BLaER1 (cell line): ENCODE measurements around the gene KIAA1217.

Source experiments
- H3K27ac ChIP-seq: shearing (Covaris generic); formaldehyde crosslinking; 2 replicates; pipeline ENCODE4 v1.8.1; 2022
- H3K27me3 ChIP-seq: shearing (Covaris generic); formaldehyde crosslinking; 2 replicates; pipeline ENCODE4 v1.8.1; 2022
- H3K36me3 ChIP-seq: shearing (Covaris generic); formaldehyde crosslinking; 2 replicates; pipeline ENCODE4 v1.8.1; 2022
- H3K4me1 ChIP-seq: shearing (Covaris generic); formaldehyde crosslinking; 2 replicates; pipeline ENCODE4 v1.8.1; 2022
- H3K4me2 ChIP-seq: shearing (Covaris generic); formaldehyde crosslinking; 2 replicates; pipeline ENCODE4 v1.8.1; 2022
- H3K4me3 ChIP-seq: shearing (Covaris generic); formaldehyde crosslinking; 2 replicates; pipeline ENCODE4 v1.8.1; 2022
- H3K9ac ChIP-seq: shearing (Covaris generic); formaldehyde crosslinking; 2 replicates; pipeline ENCODE4 v1.8.1; 2022
- H3K9me3 ChIP-seq: shearing (Covaris generic); formaldehyde crosslinking; 2 replicates; pipeline ENCODE4 v1.8.1; 2022
- H4K20me1 ChIP-seq: shearing (Covaris generic); formaldehyde crosslinking; 2 replicates; pipeline ENCODE4 v1.8.1; 2022
- Cebpa-rat ChIP-seq: shearing (Covaris generic); IDR thresholded peaks from 2 replicates; pipeline ENCODE4 v1.8.1; 2022

Gene KIAA1217

GRCh38 chr10:24223341-24223740 is 14.4 kb downstream of the KIAA1217 start:
- Histone ChIP-seq H3K27me3 (no peaks in the 10 kb centered on the region), H3K4me1 (no peaks in the 10 kb centered on the region), H3K9me3 (no peaks in the 10 kb centered on the region), H3K9ac (no peak overlapping the region), H3K4me2 (no peak overlapping the region), H4K20me1 (no peaks in the 10 kb centered on the region), H3K4me3 (no peak overlapping the region), H3K27ac (no peak overlapping the region), H3K36me3 (peaks cover 17% of the 10 kb centered on the region)
- no peak for TF ChIP-seq Cebpa-rat

DNA sequence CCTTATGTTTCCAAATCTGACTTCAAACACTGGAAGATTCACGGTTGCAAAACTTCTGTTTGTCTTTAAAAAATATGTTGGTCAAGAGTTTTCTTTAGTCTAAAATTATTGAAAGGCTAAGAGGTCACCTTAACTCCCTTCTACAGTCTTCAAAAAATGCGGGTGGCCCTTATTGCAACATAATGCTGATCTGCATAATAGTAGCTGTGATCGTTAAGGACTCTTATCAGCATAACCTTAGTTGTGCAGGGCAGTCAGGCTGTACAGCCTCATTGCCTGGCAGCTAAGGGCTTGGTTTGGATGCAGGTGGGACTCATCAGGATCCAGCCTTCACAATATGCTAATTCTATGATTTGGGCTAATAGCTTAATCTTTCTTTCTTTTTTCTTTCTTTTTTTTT is 15.0 kb downstream of the KIAA1217 start:
- TF ChIP-seq Cebpa-rat = no peak
- H3K36me3 ChIP-seq = peaks cover 17% of the 10 kb centered on the region
- H3K4me3 ChIP-seq = no peak overlapping the region
- H3K9ac ChIP-seq = no peak overlapping the region
- H3K27me3 ChIP-seq = no peaks in the 10 kb centered on the region
- H3K27ac ChIP-seq = no peak overlapping the region
- H3K9me3 ChIP-seq = no peaks in the 10 kb centered on the region
- no peaks in the 10 kb centered on the region for H4K20me1 ChIP-seq
- no peak overlapping the region for H3K4me2 ChIP-seq
- no peaks in the 10 kb centered on the region for H3K4me1 ChIP-seq

DNA sequence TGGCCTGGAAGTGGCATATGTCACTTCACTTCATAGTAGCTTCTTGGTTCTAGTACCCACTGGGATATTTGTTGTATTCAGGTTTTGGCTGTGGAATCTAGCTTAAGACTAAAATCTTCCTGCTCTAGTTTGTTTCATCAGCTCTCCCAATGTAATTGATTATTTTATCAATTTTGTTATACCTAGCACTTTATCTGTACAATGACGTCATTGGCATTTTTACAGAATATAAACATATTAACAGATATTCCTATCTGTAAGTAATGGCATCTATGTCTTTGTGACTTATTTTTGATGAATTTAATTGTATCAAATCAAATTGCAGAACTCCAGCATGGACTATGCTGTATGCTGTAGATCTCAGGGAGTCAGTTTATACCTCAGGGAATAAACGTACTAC is 19.7 kb downstream of the KIAA1217 start:
- Histone ChIP-seq H3K9me3 (no peaks in the 10 kb centered on the region), H3K4me1 (no peaks in the 10 kb centered on the region), H3K27me3 (no peaks in the 10 kb centered on the region), H3K9ac (no peak overlapping the region), H3K4me2 (no peak overlapping the region), H3K27ac (no peak overlapping the region), H3K4me3 (no peak overlapping the region), H3K36me3 (no peaks in the 10 kb centered on the region), H4K20me1 (no peaks in the 10 kb centered on the region)
- no peak for TF ChIP-seq Cebpa-rat

- Histone ChIP-seq H3K4me1 (no peaks in the 10 kb centered on the region), H3K4me3 (no peak overlapping the region), H3K27ac (no peak overlapping the region), H3K36me3 (no peaks in the 10 kb centered on the region), H3K4me2 (no peak overlapping the region), H4K20me1 (no peaks in the 10 kb centered on the region), H3K27me3 (no peaks in the 10 kb centered on the region), H3K9me3 (no peaks in the 10 kb centered on the region), H3K9ac (no peak overlapping the region)
- TF ChIP-seq Cebpa-rat = no peak
Observed at GRCh38 chr10:24229909-24230308, 21.0 kb downstream of the KIAA1217 start.

DNA sequence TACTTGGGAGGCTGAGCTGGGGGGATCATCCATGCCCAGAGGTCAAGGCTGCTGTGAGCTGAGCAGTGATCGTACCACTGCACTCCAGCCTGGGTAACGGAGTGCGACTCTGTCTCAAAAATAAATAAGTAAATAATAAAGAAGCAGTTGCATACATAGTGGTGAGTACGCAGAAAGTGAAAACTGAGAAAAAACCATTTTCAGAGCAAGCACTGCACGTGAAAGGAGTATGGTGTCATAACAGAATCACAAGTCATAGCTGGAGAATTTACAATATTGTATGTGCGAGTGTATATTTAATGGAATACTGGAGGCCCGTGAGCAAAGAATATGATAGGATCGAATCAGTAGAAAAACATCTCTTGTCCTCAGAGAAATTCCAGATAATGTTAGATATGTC is 22.3 kb downstream of the KIAA1217 start:
- Histone ChIP-seq H3K9ac (no peak overlapping the region), H3K4me2 (no peak overlapping the region), H3K9me3 (no peaks in the 10 kb centered on the region), H3K27ac (no peak overlapping the region), H3K36me3 (no peaks in the 10 kb centered on the region), H4K20me1 (no peaks in the 10 kb centered on the region), H3K4me3 (no peak overlapping the region), H3K4me1 (no peaks in the 10 kb centered on the region), H3K27me3 (no peaks in the 10 kb centered on the region)
- TF ChIP-seq Cebpa-rat = no peak

DNA sequence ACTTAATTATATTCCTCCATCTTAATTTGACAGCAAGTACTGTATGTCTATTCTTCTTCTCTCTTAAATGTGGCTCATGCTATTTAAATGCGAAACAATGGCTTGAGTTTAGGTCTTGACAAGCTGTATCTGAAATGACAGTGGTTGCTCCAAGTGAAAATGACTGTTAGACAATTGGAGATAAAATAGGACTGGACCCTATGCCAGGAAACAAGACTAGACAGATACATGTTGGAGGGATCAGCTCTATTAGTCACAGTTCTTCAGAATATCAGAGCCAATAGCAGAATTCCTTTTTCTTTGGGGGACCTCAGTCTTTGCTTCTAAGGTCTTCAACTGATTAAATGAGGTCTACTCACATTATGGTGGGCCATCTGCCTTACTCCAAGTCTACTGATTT is 25.8 kb downstream of the KIAA1217 start:
- H3K4me2 ChIP-seq = no peak overlapping the region
- H3K4me1 ChIP-seq = no peaks in the 10 kb centered on the region; the same call in 1 of the 2 replicates
- no peak overlapping the region for H3K4me3 ChIP-seq
- no peak for TF ChIP-seq Cebpa-rat
- no peaks in the 10 kb centered on the region for H3K9me3 ChIP-seq
- H3K27ac ChIP-seq = no peak overlapping the region
- no peaks in the 10 kb centered on the region for H3K36me3 ChIP-seq
- no peaks in the 10 kb centered on the region for H3K27me3 ChIP-seq
- H3K9ac ChIP-seq = no peak overlapping the region
- no peaks in the 10 kb centered on the region for H4K20me1 ChIP-seq

- H4K20me1 ChIP-seq = no peaks in the 10 kb centered on the region
- H3K36me3 ChIP-seq = no peaks in the 10 kb centered on the region
- H3K4me1 ChIP-seq = no peaks in the 10 kb centered on the region; the same call in 1 of the 2 replicates
- H3K4me2 ChIP-seq = no peak overlapping the region
- no peak overlapping the region for H3K4me3 ChIP-seq
- TF ChIP-seq Cebpa-rat = no peak
- no peaks in the 10 kb centered on the region for H3K9me3 ChIP-seq
- H3K27me3 ChIP-seq = no peaks in the 10 kb centered on the region
- no peak overlapping the region for H3K27ac ChIP-seq
- no peak overlapping the region for H3K9ac ChIP-seq
Observed at GRCh38 chr10:24235471-24235870, 26.5 kb downstream of the KIAA1217 start.

GRCh38 chr10:24237801-24238395 is 29.0 kb downstream of the KIAA1217 start:
- Histone ChIP-seq H3K9me3 (no peaks in the 10 kb centered on the region), H3K4me3 (no peak overlapping the region), H3K4me2 (no peak overlapping the region), H3K27me3 (no peaks in the 10 kb centered on the region), H3K4me1 (no peaks in the 10 kb centered on the region; the same call in 1 of the 2 replicates), H3K36me3 (no peaks in the 10 kb centered on the region), H3K9ac (no peak overlapping the region), H4K20me1 (no peaks in the 10 kb centered on the region), H3K27ac (no peak overlapping the region)
- no peak for TF ChIP-seq Cebpa-rat

- TF ChIP-seq Cebpa-rat = no peak
- Histone ChIP-seq H3K9me3 (no peaks in the 10 kb centered on the region), H3K27ac (no peak overlapping the region), H4K20me1 (no peaks in the 10 kb centered on the region), H3K9ac (no peak overlapping the region), H3K27me3 (no peaks in the 10 kb centered on the region), H3K4me3 (no peak overlapping the region), H3K4me2 (no peak overlapping the region), H3K36me3 (no peaks in the 10 kb centered on the region), H3K4me1 (no peaks in the 10 kb centered on the region; the same call in 1 of the 2 replicates)
Observed at GRCh38 chr10:24238519-24239247, 29.7 kb downstream of the KIAA1217 start.

DNA sequence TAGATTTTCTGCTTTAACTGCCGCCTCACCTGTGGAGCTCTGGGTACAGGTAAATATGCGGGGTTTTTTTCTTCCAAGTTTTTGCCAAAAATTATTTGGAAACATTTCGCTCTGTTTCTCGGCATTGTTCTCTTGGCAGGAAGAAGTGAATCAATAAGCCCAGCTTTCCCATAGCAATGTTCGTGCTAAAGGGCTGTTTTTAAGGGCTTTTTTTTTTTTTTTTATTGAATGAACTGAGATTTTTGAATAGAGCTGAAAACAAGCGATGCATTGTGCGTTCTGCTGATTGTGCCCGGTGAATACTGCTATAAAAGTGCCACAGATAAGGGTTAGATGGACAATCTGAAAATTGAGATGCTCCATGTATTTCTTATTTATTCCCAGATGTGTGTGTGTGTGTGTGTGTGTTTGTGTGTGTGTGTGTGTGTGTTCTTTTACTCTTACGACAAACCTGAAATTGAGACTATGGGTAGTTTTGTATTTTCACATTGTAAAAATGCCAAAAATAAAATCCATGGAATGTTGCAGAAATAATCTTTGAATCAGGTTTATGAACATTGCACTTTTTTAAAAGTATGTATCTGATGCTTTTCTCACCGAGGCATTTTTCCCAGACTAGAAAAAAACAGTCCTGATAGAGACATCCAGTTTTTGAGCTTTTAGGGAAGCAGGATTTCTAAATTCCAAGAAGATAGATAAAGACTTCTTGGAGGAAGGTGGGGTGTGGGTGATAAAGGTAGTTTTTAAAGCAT is 30.5 kb downstream of the KIAA1217 start:
- no peaks in the 10 kb centered on the region for H4K20me1 ChIP-seq
- H3K9me3 ChIP-seq = no peaks in the 10 kb centered on the region
- H3K27me3 ChIP-seq = no peaks in the 10 kb centered on the region
- no peaks in the 10 kb centered on the region for H3K36me3 ChIP-seq
- no peaks in the 10 kb centered on the region; the same call in 1 of the 2 replicates for H3K4me1 ChIP-seq
- no peak overlapping the region for H3K4me2 ChIP-seq
- TF ChIP-seq Cebpa-rat = no peak
- H3K27ac ChIP-seq = no peak overlapping the region
- H3K4me3 ChIP-seq = no peak overlapping the region
- H3K9ac ChIP-seq = no peak overlapping the region
